GM18520 (cell line): Measurements from ENCODE around the gene TRMU.

Experiments used
- ATAC-seq: cut with Tn5 transposase; IDR thresholded peaks from one replicate; pipeline ENCODE4 v1.9.1; 2021; ENCODE audit not compliant: unreplicated experiment

TRMU gene, protein sequence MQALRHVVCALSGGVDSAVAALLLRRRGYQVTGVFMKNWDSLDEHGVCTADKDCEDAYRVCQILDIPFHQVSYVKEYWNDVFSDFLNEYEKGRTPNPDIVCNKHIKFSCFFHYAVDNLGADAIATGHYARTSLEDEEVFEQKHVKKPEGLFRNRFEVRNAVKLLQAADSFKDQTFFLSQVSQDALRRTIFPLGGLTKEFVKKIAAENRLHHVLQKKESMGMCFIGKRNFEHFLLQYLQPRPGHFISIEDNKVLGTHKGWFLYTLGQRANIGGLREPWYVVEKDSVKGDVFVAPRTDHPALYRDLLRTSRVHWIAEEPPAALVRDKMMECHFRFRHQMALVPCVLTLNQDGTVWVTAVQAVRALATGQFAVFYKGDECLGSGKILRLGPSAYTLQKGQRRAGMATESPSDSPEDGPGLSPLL

DNA sequence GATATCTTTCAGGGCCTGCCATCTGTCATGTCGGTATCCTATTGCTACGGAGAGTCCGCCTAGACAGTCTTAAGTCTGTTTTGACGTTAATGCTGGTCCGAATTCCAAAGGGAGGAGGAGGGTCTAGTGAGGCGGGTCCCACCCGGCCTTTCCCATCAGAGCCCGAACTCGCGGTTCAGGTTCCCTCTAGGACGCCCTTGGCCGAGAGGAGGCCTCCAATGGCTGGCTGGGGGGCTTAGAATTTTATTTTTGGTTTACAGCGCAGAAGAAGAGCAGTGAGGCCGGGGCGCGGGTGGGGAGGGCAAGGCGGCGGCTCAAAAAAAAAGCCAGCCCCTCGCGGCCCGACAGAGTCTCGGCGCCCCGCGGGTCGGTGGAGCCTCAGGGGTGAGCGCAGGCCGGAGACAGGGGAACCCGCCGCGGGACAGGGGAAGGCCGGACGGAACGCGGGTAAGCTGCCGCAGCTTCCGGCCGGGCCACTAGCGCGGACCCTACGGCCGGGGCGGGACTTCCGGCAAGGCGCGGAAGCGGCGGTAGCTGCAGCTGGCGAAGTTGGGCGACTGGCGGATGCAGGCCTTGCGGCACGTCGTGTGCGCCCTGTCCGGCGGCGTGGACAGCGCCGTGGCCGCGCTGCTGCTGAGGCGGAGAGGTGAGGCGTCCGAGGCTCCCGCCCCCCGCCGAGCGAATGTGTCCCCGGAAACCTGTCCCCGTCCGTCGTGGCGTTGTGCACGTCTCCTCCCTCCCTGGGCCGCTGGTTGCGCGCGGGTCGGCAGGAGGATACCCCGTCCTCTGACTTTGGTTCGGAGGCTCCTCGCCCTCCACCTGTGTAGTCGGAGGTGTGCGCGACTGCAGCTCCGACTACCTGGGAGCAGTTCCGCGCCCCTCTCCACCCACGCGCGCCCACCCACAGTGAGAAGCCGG lies at the start of gene TRMU:
TSS of gene TRMU (plus strand) at position 514 of the 918 bp plus-strand sequence. CDS start at position 565, 51 bp downstream.
- ATAC-seq = peak; percentile 83

GRCh38 chr22:46286006-46286405 lies 49.5 kb upstream of the TRMU start:
- ATAC-seq = no peak

DNA sequence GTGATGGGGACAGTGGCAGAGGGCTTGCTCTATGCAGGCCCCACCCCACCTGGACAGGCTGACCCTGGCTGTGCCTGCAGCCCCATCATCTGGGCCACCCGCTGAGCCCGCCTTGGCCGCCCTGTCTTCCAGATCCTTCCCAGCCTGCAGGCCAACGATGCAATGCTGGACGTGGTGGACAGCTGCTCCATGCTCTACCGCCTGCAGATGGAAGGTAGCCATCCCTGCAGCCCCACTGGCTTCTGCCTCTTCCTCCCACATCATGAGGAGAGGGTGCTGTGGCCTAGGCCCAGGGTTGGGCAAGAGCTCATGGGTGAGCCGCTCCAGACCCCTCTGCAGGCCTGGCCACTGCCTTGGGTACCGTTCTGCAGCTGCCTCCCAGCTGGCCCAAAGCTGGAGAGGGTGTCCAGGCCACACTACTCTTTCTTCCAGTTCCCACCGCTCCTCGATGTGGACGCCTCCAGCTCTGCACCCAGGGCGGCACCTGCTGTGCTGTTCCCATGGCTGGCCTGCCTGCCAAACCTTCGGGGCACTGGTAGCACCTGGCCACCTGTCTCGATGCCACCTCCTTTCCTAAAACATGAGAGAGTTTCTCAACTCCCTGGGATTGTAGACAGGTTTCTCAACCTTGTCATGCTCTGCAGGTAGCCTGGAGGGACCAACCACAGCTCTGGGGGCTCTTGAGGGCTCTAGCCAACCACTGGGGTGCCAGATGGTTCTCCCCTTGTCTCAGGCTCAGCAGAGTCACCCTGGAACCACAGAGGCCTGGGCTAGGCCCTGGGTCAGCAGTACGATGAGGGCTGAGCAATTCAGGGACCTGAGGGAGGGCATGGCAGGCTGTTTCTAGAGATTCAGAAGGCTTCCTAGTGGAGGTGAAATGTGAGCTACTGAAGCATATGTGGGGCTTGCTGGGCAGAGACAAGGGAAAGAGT lies 48.3 kb upstream of the TRMU start:
- no peak for ATAC-seq

- peak; percentile 51 for ATAC-seq
These were observed 47.4 kb upstream of the TRMU start for GRCh38 chr22:46287873-46288751.

DNA sequence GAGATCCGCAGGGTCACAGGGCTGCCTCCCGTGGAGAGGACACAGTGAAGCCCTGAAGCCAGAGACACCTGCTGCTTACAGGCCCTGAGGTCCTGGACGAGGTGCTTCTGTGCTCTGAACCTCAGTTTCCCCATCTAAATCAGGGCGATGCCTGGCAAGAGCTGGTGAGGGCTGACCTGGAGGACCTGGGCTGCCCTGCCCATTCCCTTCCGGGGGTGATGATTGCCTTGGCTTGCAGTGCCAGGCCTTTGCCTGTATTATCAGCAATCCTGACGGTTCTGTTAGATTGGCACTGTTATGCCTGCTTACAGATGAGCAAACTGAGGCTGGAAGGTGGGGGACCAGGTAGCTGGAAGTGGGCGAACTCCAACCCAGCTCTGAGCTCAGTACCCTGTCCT lies 46.7 kb upstream of the TRMU start:
- no peak for ATAC-seq

DNA sequence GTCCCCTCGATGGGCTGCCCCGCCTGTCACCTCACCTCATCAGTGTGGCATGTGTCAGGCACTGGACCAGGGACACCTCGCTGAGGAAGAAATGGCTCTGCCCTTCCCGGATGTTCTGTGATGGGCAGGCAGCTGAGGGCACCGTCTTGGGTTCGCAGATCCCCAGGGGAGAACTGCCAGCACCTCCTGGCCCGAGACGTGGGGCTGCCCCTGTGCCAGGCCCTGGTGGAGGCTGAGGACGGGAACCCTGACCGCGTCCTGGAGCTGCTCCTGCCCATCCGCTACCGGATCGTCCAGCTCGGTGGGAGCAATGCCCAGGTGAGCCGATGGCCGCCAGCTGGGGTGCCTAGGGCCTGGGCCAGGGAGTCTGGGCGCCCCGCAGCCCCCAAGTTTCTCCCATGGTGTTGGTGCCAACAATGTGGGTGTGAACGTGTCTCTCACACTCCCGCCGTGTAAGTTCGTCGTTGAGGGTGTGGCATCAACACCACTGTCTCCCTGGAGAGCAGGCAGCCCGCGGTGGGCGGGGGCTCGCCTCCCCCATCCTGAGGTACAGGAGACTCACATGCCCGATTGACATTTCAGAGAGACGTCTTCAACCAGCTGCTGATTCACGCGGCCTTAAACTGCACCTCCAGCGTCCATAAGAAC lies 46.1 kb upstream of the TRMU start:
- ATAC-seq = no peak

GRCh38 chr22:46290121-46290842 lies 45.2 kb upstream of the TRMU start:
- no peak for ATAC-seq

GRCh38 chr22:46290843-46291785 lies 44.4 kb upstream of the TRMU start:
- ATAC-seq = no peak

DNA sequence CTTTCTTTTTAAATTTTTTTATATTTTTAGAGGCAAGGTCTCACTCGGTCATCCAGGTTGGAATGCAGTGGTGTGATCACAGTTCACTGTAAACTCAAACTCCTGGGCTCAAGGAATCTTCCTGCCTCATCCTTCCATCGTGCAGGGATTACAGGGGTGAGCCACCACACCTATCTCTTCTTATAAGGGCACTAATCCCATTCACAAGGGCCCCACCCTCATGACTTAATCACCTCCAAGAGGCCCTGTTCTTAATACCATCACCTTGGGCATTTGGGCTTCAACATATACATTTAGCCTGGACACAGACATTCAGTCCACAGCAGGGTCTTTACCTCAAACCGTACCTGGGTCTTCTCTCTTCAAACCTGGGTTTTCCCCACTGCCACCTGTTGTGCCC lies 43.3 kb upstream of the TRMU start:
- ATAC-seq = no peak

DNA sequence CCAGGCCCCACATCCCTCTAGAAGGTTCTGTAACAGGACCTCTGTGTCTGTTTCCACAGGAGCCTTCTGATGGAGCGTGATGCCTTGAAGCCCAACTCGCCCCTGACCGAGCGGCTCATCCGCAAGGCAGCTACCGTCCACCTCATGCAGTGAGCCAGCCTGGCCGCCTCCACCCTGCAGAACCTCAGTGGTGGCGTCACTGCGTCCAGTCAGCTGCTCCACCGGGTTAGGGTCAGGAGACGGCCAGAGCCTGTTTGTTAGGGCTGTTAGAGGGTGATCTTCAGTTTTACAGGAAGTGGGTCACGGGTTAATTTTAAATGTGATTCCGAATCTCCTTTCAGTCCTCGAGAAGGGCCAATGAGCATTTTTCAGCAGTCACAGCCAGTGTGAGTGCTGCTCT lies 42.8 kb upstream of the TRMU start:
- ATAC-seq = no peak

DNA sequence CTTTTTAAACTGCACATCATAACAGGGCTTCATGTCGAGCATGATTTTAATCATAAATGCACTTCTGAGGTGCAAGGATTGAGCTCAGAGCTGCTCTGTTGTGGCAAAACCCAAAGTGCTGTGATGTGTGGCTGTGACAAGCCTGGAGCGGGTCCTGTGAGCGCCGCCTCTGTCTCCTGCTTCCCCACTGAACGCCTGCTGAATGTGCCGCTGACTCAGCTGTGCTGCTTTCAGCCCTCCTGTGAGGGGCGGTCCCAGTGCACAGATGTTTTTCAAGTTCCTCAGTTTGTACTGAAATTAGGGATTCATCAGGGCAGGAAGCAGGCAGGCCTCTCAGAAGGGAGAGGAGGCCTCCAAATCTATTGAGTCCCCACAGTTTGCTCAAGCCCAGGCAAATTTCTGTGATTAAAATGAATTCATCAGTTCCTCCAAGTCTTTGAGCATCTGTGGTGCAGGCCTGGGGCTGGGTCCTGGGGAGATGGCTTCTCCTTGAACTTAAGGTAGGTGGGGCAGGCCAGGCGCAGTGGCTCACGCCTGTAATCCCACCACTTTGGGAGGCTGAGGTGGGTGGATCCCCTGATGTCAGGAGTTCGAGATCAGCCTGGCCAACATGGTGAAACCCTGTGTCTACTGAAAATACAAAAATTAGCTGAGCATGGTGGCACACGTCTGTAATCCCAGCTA lies 41.8 kb upstream of the TRMU start:
- no peak for ATAC-seq

GRCh38 chr22:46294784-46295183 lies 40.7 kb upstream of the TRMU start:
- ATAC-seq = no peak

- no peak for ATAC-seq
These were observed 40.1 kb upstream of the TRMU start for GRCh38 chr22:46295277-46295971.

DNA sequence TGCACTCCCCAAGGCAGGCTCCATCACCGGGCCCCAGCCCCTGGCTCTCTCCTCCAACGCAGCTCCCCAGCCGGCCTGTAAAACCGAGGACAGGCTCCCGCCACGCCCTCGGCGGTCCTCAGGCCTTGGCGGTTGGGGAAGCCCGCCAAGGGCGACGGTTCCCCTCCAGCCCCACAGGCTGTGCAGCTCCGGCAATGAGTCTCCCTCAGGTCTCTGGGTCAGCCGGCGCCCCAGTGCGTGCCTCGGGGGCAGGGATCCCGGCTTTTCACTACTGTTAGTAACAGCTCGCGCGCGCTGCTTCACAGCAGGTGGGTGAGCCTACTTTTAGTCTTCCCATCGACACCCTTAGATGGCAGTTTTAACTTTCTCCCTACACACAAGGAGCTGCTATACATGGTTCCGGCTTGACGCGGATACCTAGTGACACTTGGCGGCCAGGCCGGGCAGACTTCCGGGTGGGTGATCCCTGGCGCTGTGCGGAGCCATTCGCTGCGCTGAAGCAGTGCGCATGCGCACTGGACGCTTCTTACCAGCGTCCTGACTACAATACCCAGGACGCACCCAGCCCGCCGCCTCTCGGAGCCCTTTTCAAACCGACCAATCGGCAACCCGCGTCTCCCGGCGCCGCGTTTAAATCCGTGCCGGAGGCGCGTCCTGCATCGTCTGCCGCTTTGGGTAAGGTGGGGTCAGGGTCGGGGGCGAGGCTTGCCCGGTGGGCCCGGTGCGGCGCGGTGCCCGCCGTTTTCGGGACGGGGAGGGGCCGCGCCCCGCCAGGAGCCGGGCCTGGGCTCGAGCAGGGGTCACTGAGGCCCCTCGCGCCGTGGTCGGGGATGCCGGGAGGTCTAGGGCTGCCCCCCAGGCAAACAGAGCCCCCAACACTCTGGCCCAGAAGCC lies 39.0 kb upstream of the TRMU start, which contains the start of gene GTSE1:
TSS of gene GTSE1 (plus strand) at position 614 of the 894 bp plus-strand sequence. CDS start 531 bp downstream, outside the sequence.
- ATAC-seq = peak; percentile 95

DNA sequence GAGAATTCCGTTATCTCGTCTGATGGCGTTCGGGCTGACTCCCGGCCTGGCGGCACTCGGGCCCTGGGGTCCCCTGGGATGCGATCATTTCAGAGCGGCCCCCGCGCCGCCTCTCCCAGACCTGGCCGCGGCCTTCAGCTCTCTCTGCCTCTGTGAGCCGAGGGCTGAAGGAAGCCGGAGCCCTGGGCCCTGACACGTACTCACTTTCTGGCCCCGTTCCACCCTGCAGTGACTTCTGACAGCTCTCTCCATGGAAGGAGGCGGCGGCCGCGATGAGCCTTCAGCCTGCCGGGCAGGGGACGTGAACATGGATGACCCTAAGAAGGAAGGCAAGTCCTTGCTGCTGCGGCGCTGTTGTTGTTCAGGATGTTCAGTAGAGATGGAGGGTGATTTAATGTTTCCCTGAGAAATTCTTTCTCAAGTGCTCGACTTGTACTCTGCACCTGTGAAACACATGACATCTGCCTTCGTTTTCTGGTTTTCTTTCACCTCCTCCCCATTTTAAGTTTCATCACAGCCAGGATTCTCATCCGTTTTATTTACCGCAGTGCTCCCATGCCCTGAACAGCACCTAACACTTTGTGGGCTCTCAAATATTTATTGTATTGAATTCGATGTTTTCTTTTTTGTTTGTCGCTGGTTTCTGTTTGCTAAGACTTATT lies 38.2 kb upstream of the TRMU start:
- ATAC-seq = no peak
